HepG2 (cell line): ENCODE measurements around the gene SPOP. TPM values are rescaled to one million over a fixed set of nuclear protein-coding genes. Genes with fewer than 3 reads are reported as not detected.

ENCODE experiments used
- HMGA1 ChIP-seq: sonication (generic); formaldehyde crosslinking; conservative IDR thresholded peaks from 2 replicates; pipeline ENCODE4 v1.4.0; 2020; ENCODE audit warnings: missing genetic modification reagents
- HNF1B ChIP-seq: sonication (generic); formaldehyde crosslinking; IDR thresholded peaks from 2 replicates; pipeline ENCODE4 v1.5.1; 2020; ENCODE audit warnings: mild to moderate bottlenecking, moderate library complexity, missing genetic modification reagents
- HNRNPL ChIP-seq: fragments of 200-400 bp; formaldehyde crosslinking; IDR thresholded peaks from 2 replicates; pipeline ENCODE4 v1.6.1; 2017; ENCODE audit warnings: mild to moderate bottlenecking, low read depth, low read length
- HNRNPUL1 ChIP-seq: fragments of 200-400 bp; formaldehyde crosslinking; IDR thresholded peaks from 2 replicates; pipeline ENCODE4 v1.6.1; 2017; ENCODE audit warnings: low read depth, mild to moderate bottlenecking, low read length, moderate library complexity
- IKZF1 ChIP-seq: fragments of 450-650 bp; IDR thresholded peaks from 2 replicates; pipeline ENCODE4 v1.7.1; 2016
- MLLT10 ChIP-seq: sonication (generic); formaldehyde crosslinking; IDR thresholded peaks from 2 replicates; pipeline ENCODE4 v1.4.0; 2020; ENCODE audit warnings: missing genetic modification reagents
- MTF2 ChIP-seq: sonication (generic); formaldehyde crosslinking; IDR thresholded peaks from 2 replicates; pipeline ENCODE4 v1.5.0; 2020; ENCODE audit warnings: missing genetic modification reagents, borderline replicate concordance
- NR0B2 ChIP-seq: sonication (generic); formaldehyde crosslinking; IDR thresholded peaks from 2 replicates; pipeline ENCODE4 v1.4.0; 2020; ENCODE audit warnings: mild to moderate bottlenecking, missing genetic modification reagents
- ONECUT2 ChIP-seq: sonication (generic); formaldehyde crosslinking; IDR thresholded peaks from 2 replicates; pipeline ENCODE4 v1.4.0; 2020; ENCODE audit warnings: missing genetic modification reagents
- PATZ1 ChIP-seq: sonication (generic); formaldehyde crosslinking; IDR thresholded peaks from 2 replicates; pipeline ENCODE4 v1.4.0; 2020; ENCODE audit warnings: missing genetic modification reagents
- RARA ChIP-seq: IDR thresholded peaks from 2 replicates; pipeline ENCODE4 v1.6.1; 2016; ENCODE audit warnings: missing genetic modification reagents, missing compliant biosample characterization
- RFX5 ChIP-seq: IDR thresholded peaks from 2 replicates; pipeline ENCODE4 v1.6.1; 2011; ENCODE audit warnings: low read depth, low read length, improper control_type of control experiment
- SNAI1 ChIP-seq: sonication (generic); formaldehyde crosslinking; IDR thresholded peaks from 2 replicates; pipeline ENCODE4 v1.5.0; 2020; ENCODE audit warnings: mild to moderate bottlenecking, missing genetic modification reagents, borderline replicate concordance
- SP5 ChIP-seq: IDR thresholded peaks from 2 replicates; pipeline ENCODE4 v1.6.1; 2016; ENCODE audit warnings: low read depth, borderline replicate concordance
- TIGD3 ChIP-seq: sonication (generic); formaldehyde crosslinking; IDR thresholded peaks from 2 replicates; pipeline ENCODE4 v1.5.1; 2020; ENCODE audit warnings: mild to moderate bottlenecking, missing genetic modification reagents, borderline replicate concordance
- ZBTB3 ChIP-seq: sonication (generic); formaldehyde crosslinking; IDR thresholded peaks from 2 replicates; pipeline ENCODE4 v1.4.0; 2020; ENCODE audit warnings: low read depth, mild to moderate bottlenecking, moderate library complexity, missing genetic modification reagents, borderline replicate concordance
- ZFP82 ChIP-seq: sonication (generic); formaldehyde crosslinking; IDR thresholded peaks from 2 replicates; pipeline ENCODE4 v1.5.1; 2020; ENCODE audit warnings: mild to moderate bottlenecking, missing genetic modification reagents, borderline replicate concordance
- ZNF101 ChIP-seq: sonication (generic); formaldehyde crosslinking; IDR thresholded peaks from 2 replicates; pipeline ENCODE4 v1.4.0; 2020; ENCODE audit warnings: mild to moderate bottlenecking, low read depth, missing genetic modification reagents, borderline replicate concordance
- ZNF274 ChIP-seq: sonication (generic); formaldehyde crosslinking; IDR thresholded peaks from 2 replicates; pipeline ENCODE4 v1.5.1; 2020; ENCODE audit warnings: mild to moderate bottlenecking, missing genetic modification reagents
- ZNF326 ChIP-seq: sonication (generic); formaldehyde crosslinking; IDR thresholded peaks from 2 replicates; pipeline ENCODE4 v1.4.0; 2020; ENCODE audit warnings: missing genetic modification reagents, borderline replicate concordance
- ZNF501 ChIP-seq: sonication (generic); formaldehyde crosslinking; IDR thresholded peaks from 2 replicates; pipeline ENCODE4 v1.5.1; 2020; ENCODE audit warnings: mild to moderate bottlenecking, moderate library complexity, missing genetic modification reagents
- ZNF513 ChIP-seq: sonication (generic); formaldehyde crosslinking; conservative IDR thresholded peaks from 2 replicates; pipeline ENCODE4 v1.5.0; 2020; ENCODE audit warnings: missing genetic modification reagents
- ZNF720 ChIP-seq: sonication (generic); formaldehyde crosslinking; IDR thresholded peaks from 2 replicates; pipeline ENCODE4 v1.4.0; 2020; ENCODE audit warnings: missing genetic modification reagents
- polyA plus RNA-seq, 8 experiments: library from polyadenylated mRNA; depleted of rRNA in 3 of 8; stranded (reverse) in 7 of 8; unstranded in 1 of 8; fragments of >200 nt; fragmentation: Illumina TruSeq in 4 of 8; extraction: Trizol in 4 of 8; gene quantifications; 2 replicates each; pipeline versions ENCODE4 v1.2.1 to v1.2.3, GENCODE V29; 2011 to 2016; ENCODE audit warnings: low read depth in 4 of 8, missing spikeins in 1 of 8, mixed read lengths in 1 of 8; ENCODE audit not compliant: insufficient read depth in 1 of 8
- total RNA-seq, 5 experiments: library from RNA; depleted of rRNA; stranded (reverse); fragments of >200 nt; fragmentation: Illumina TruSeq; extraction: Trizol; gene quantifications; 2 replicates each; pipeline ENCODE4 v1.2.3, GENCODE V29; 2016; ENCODE audit warnings: low read depth in 1 of 5

Gene SPOP
- total and polyA plus RNA-seq, 2 of the 13 experiments (the other 11 are each of a cell fraction or from before 2014, with no cell fraction given), result 52.8 to 60.8 TPM

GRCh38 chr17:49677933-49678847, at the start of gene SPOP (continued):
- peak; percentile 95 for TF ChIP-seq HNF1B (CRISPR knock-in tag)
- TF ChIP-seq ZNF274 (CRISPR knock-in tag), result peak; percentile 99
- TF ChIP-seq ZNF720 (CRISPR knock-in tag), result no peak
- TF ChIP-seq ZNF101, result no peak
- TF ChIP-seq SP5, result peak; percentile 65; the same call in 1 of the 2 replicates
- TF ChIP-seq ZFP82 (CRISPR knock-in tag), result peak; percentile 55; the same call in 1 of the 2 replicates
- peak; percentile 95 for TF ChIP-seq ZBTB3
- TF ChIP-seq HMGA1, result no peak
- peak; percentile 93 for TF ChIP-seq ZNF501 (CRISPR knock-in tag)
- TF ChIP-seq ZNF326, result no peak
- TF ChIP-seq MLLT10 (CRISPR knock-in tag), result no peak
- TF ChIP-seq RFX5, result peak; percentile 20; the same call in 1 of the 2 replicates
- TF ChIP-seq ONECUT2 (CRISPR knock-in tag), result peak; percentile 68
- no peak for TF ChIP-seq HNRNPUL1
- peak; percentile 97 for TF ChIP-seq PATZ1 (CRISPR knock-in tag)
- TF ChIP-seq NR0B2 (CRISPR knock-in tag), result peak; percentile 97
- TF ChIP-seq TIGD3 (CRISPR knock-in tag), result peak; percentile 97
- no peak for TF ChIP-seq IKZF1
- TF ChIP-seq RARA (CRISPR knock-in tag), result peak; percentile 65
- TF ChIP-seq MTF2 (CRISPR knock-in tag), result peak; percentile 77; the same call in 1 of the 2 replicates
- peak; percentile 99 for TF ChIP-seq SNAI1 (CRISPR knock-in tag)
- no peak for TF ChIP-seq ZNF513 (CRISPR knock-in tag)
- TF ChIP-seq HNRNPL, result peak; percentile 64; the same call in 1 of the 2 replicates
